ENCODE data around the gene CASTOR2. TPM values are rescaled to one million over a fixed set of nuclear protein-coding genes. Genes with fewer than 3 reads are reported as not detected.
"Not testable (repeated sequence)": the region's sequence is repeated elsewhere in the genome, so short reads cannot be mapped to it uniquely, and the experiment has no call there.

CASTOR2 gene
- total RNA-seq, 1 experiment from 2014 or later: 1.2 TPM

DNA sequence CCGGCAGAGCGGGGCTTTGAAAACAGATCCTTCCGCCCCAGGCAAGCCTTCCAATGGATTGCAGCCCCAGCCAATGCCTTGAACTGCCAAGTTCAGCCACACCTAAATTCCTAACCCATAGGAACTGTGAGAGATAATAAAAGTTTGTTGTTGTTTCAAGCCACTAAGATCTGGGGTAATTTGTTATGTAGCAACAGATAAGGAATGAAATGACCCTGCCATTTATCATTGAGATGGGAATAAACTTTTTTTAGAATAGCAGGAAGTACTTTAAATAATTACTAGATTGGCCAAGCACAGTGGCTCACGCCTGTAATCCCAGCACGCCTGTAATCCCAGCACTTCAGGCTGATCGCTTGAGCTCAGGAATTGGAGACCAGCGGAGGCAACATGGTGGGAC lies 11.5 kb downstream of the CASTOR2 start:
- H3K9me3 ChIP-seq, H3K36me3 ChIP-seq, H3K27me3 ChIP-seq, H3K4me3 ChIP-seq, DNase-seq: not testable (repeated sequence)

- H3K9me3 ChIP-seq, DNase-seq, H3K4me3 ChIP-seq, H3K36me3 ChIP-seq, H3K27me3 ChIP-seq: not testable (repeated sequence)
Observed at GRCh38 chr7:74977523-74977922, 13.0 kb downstream of the CASTOR2 start.

GRCh38 chr7:74988436-74988835 lies 23.9 kb downstream of the CASTOR2 start:
- H3K36me3 ChIP-seq, DNase-seq, H3K4me3 ChIP-seq, H3K9me3 ChIP-seq, H3K27me3 ChIP-seq: not testable (repeated sequence)

- no peaks in the 10 kb centered on the region for H3K27me3 ChIP-seq
- H3K36me3 ChIP-seq: no peaks in the 10 kb centered on the region
- no peaks in the 10 kb centered on the region for H3K9me3 ChIP-seq
- DNase-seq: no peak
- H3K4me3 ChIP-seq: no peak overlapping the region
Observed at GRCh38 chr7:74993121-74993520, 28.6 kb downstream of the CASTOR2 start.

DNA sequence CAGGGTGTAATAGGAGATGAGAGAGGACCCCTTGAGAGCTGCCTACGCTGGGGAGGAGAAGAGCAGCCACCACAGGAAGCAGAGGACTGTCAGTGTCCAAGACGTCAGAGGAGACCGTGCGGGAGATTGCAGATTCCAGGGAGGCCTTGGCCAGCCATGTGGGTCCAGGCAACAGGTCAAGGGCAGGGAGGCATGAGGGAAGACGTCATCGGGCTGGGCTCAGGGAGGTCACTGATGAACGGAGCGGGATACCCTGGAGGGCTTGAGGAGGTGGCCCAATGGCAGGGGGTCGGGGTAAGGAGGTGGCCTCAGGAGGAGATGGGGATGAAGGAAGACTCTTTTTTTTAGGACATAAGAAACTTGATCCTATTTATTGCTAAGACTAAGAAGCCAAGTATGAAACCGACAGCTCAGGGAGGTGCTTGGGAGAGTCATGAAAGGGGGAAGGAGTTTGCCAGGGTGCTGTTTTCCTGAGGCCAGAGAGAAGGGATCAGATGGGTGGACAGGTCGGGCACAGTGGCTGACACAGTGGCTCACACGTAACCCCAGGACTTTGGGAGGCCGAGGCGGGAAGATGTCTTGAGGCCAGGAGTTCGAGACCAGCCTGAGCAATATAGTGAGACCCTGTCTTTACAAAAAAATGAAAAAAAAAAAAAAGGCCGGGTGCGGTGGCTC lies 30.5 kb downstream of the CASTOR2 start:
- H3K27me3 ChIP-seq, H3K36me3 ChIP-seq, H3K4me3 ChIP-seq, H3K9me3 ChIP-seq: not testable (repeated sequence)
- peak; percentile 2 for DNase-seq

GRCh38 chr7:74996361-74996760 lies 31.9 kb downstream of the CASTOR2 start:
- not testable (repeated sequence) for H3K9me3 ChIP-seq, H3K4me3 ChIP-seq, H3K27me3 ChIP-seq, DNase-seq, H3K36me3 ChIP-seq

DNA sequence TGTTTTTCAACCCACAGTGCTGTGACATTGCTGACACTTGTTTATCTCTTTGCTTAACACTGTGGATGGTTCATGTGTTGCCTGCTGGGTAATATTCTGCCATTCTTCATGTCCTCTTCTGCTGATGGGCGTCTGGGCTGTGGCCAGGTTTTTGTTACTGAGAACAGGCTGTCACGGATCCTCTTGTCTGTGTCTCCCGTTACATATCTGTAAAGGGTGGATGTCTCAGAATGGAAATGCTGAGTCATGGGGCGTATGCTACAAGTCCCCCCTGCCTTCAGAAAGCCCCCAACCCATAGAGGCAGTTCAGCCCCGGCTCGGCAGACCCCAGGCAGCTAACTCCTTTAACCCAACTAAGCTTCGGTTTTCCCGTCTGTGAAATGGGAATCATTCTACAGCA lies 33.3 kb downstream of the CASTOR2 start:
- DNase-seq, H3K27me3 ChIP-seq, H3K9me3 ChIP-seq: not testable (repeated sequence)

GRCh38 chr7:75001356-75001755 lies 36.9 kb downstream of the CASTOR2 start:
- not testable (repeated sequence) for H3K9me3 ChIP-seq, DNase-seq, H3K36me3 ChIP-seq, H3K27me3 ChIP-seq, H3K4me3 ChIP-seq

More for the DNA sequence above, 33.3 kb downstream of the CASTOR2 start:
- not testable (repeated sequence) for H3K36me3 ChIP-seq, H3K4me3 ChIP-seq

GRCh38 chr7:75010036-75010435 lies 45.5 kb downstream of the CASTOR2 start:
- no peaks in the 10 kb centered on the region for H3K36me3 ChIP-seq
- H3K27me3 ChIP-seq: no peaks in the 10 kb centered on the region
- H3K4me3 ChIP-seq: no peak overlapping the region
- H3K9me3 ChIP-seq: no peaks in the 10 kb centered on the region
- DNase-seq: no peak

GRCh38 chr7:75017832-75018231 lies 53.3 kb downstream of the CASTOR2 start:
- Histone ChIP-seq H3K9me3 (no peaks in the 10 kb centered on the region), H3K36me3 (no peaks in the 10 kb centered on the region), H3K27me3 (no peaks in the 10 kb centered on the region), H3K4me3 (no peak overlapping the region)
- no peak for DNase-seq

GRCh38 chr7:75018570-75019364 lies 54.3 kb downstream of the CASTOR2 start:
- DNase-seq: no peak

DNA sequence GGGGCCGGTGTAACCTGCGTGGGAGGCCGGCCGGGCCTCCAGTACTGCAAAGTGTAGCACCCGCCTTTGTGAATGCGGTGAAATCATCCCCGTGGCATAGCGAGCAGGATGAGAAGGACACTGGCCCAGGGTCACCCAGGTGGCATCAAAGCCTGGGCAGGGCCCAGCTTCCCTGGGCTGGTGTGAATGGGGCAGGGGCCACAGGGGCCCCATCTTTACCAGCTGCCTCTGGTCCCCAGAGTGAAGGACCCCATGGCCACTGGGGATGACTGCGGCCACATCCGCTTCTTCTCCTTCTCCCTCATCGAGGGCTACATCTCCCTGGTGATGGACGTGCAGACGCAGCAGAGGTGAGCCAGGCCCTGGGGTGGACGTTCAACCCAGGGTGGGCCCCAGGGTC lies 55.3 kb downstream of the CASTOR2 start:
- H3K4me3 ChIP-seq: no peak overlapping the region
- no peaks in the 10 kb centered on the region for H3K27me3 ChIP-seq
- H3K36me3 ChIP-seq: no peaks in the 10 kb centered on the region
- DNase-seq: no peak
- H3K9me3 ChIP-seq: no peaks in the 10 kb centered on the region

More at GRCh38 chr7:75018570-75019364, 54.3 kb downstream of the CASTOR2 start:
- Histone ChIP-seq H3K36me3 (no peaks in the 10 kb centered on the region), H3K9me3 (no peaks in the 10 kb centered on the region), H3K4me3 (no peak overlapping the region), H3K27me3 (no peaks in the 10 kb centered on the region)

GRCh38 chr7:75024922-75025321 lies 60.4 kb downstream of the CASTOR2 start:
- Histone ChIP-seq H3K4me3 (no peak overlapping the region), H3K27me3 (no peaks in the 10 kb centered on the region), H3K9me3 (no peaks in the 10 kb centered on the region), H3K36me3 (no peaks in the 10 kb centered on the region)
- no peak for DNase-seq

DNA sequence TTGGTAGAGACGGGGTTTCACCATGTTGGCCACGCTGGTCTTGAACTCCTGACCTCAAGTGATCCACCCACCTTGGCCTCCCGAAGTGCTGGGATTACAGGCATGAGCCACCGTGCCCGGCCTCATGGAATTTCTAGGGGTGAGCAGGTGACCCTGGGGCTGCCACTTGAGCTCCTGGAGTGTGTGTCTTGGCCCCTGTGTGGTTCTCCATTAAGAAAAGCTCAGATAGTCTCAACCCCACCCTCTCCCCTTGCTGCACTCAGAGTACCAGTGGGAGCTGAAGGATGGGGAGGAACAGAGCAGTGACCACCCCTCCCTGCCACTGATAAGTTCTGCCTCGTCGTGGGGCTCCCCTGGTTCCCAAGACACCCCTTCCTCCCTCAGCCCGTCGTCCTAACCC lies 63.8 kb downstream of the CASTOR2 start:
- Histone ChIP-seq H3K9me3 (no peaks in the 10 kb centered on the region), H3K36me3 (no peaks in the 10 kb centered on the region), H3K4me3 (no peak overlapping the region), H3K27me3 (no peaks in the 10 kb centered on the region)
- DNase-seq: no peak

- H3K9me3 ChIP-seq: no peaks in the 10 kb centered on the region
- H3K36me3 ChIP-seq: no peaks in the 10 kb centered on the region
- no peak for DNase-seq
- H3K27me3 ChIP-seq: no peaks in the 10 kb centered on the region
- H3K4me3 ChIP-seq: no peak overlapping the region
Observed at GRCh38 chr7:75033064-75033463, 68.6 kb downstream of the CASTOR2 start.

DNA sequence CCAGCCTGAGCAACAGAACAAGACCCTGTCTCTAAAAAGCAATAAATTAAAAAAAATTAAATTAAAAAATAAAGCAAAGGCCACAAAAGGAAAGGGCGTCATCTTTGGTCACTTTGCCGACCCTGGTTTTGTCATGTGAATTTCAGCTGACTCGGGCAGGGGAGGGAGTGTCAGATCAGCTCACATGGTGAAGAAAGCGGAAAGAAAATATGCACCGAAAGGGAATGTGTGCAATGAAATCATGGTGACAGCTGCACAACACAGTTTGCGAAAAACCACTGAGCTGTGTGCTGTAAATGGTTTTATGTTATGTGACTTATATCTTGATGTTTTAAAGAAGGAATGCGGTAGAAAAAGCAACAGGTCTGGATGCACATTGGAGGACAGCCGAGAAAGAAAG lies 69.3 kb downstream of the CASTOR2 start:
- Histone ChIP-seq H3K4me3 (no peak overlapping the region), H3K27me3 (no peaks in the 10 kb centered on the region), H3K36me3 (no peaks in the 10 kb centered on the region), H3K9me3 (no peaks in the 10 kb centered on the region)
- DNase-seq: no peak

- no peaks in the 10 kb centered on the region for H3K36me3 ChIP-seq
- H3K27me3 ChIP-seq: no peaks in the 10 kb centered on the region
- DNase-seq: peak; percentile 6
- H3K4me3 ChIP-seq: no peak overlapping the region
- H3K9me3 ChIP-seq: no peaks in the 10 kb centered on the region
Observed at GRCh38 chr7:75038508-75038907, 74.0 kb downstream of the CASTOR2 start.

DNA sequence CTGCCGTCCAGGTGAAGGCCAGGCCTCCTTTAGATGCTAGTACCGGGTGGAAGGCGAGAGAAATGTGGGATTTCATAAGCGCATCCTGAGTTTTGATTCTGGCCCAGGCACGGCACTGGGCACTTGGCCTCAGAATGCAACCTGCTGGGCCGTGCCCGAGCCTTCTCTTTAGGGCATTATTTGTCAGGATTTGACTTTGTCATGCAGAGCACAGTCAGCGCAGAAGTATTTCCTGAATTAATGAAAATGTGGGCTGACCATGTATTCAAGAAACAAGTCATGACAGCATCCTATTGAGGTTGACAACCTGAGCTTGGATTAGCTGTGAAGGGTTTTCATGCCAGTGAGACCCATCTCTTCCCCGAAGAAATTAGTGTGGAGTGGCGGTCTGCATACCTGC lies 74.7 kb downstream of the CASTOR2 start:
- Histone ChIP-seq H3K4me3 (no peak overlapping the region), H3K9me3 (no peaks in the 10 kb centered on the region), H3K27me3 (no peaks in the 10 kb centered on the region), H3K36me3 (no peaks in the 10 kb centered on the region)
- DNase-seq: no peak

Data from MG63 (cell line).